SU-DHL-6 (cell line): ENCODE measurements around the gene FGF9.

Source experiments
- H2AFZ ChIP-seq: fragments of 200-600 bp; sonication (generic); 2 replicates; pipeline ENCODE4 v1.6.1; 2014; ENCODE audit warnings: low read depth, mild to moderate bottlenecking, moderate library complexity, mixed read lengths, antibody characterized with exemption, low read length; ENCODE audit not compliant: severe bottlenecking
- H3F3A ChIP-seq: fragments of 200-600 bp; shearing (Covaris generic); 2 replicates; pipeline ENCODE4 v1.6.0; 2016; ENCODE audit warnings: antibody characterized with exemption, mild to moderate bottlenecking; ENCODE audit not compliant: insufficient read depth
- H3K27ac ChIP-seq: fragments of 200-600 bp; sonication (generic); 2 replicates; pipeline ENCODE4 v1.5.1; 2016; ENCODE audit warnings: low read depth, mild to moderate bottlenecking, low read length, moderate library complexity, mixed read lengths
- H3K27me3 ChIP-seq: fragments of 200-600 bp; sonication (generic), shearing (Covaris generic); 2 replicates; pipeline ENCODE4 v1.6.0; 2014; ENCODE audit warnings: mild to moderate bottlenecking, low read length
- H3K36me3 ChIP-seq: fragments of 200-600 bp; sonication (generic); 2 replicates; pipeline ENCODE4 v1.6.1; 2014; ENCODE audit warnings: mild to moderate bottlenecking, low read length, mixed read lengths
- H3K4me2 ChIP-seq: fragments of 300-600, 200-600 bp; shearing (Covaris generic), sonication (generic); 2 replicates; pipeline ENCODE4 v1.6.0; 2014; ENCODE audit warnings: low read length, low read depth, mild to moderate bottlenecking; ENCODE audit not compliant: poor library complexity, severe bottlenecking
- H3K4me3 ChIP-seq: fragments of 200-600 bp; sonication (generic); 2 replicates; pipeline ENCODE4 v1.5.1; 2014; ENCODE audit warnings: antibody characterized with exemption, low read length, mild to moderate bottlenecking, mixed read lengths; ENCODE audit not compliant: insufficient read depth, poor library complexity, severe bottlenecking
- H3K79me2 ChIP-seq: fragments of 200-600 bp; sonication (generic); 2 replicates; pipeline ENCODE4 v1.6.1; 2014; ENCODE audit warnings: mild to moderate bottlenecking, low read length, moderate library complexity; ENCODE audit not compliant: insufficient read depth
- H3K9ac ChIP-seq: fragments of 200-600 bp; sonication (generic); 2 replicates; pipeline ENCODE4 v1.7.0; 2014; ENCODE audit warnings: mild to moderate bottlenecking, low read length
- H3K9me2 ChIP-seq: fragments of 200-600 bp; sonication (generic); replicated peaks from 2 replicates; pipeline ENCODE4 v1.6.1; 2014; ENCODE audit warnings: low read length; ENCODE audit not compliant: insufficient read depth
- H3K9me3 ChIP-seq: fragments of 200-600 bp; sonication (generic); 2 replicates; pipeline ENCODE4 v1.6.1; 2014; ENCODE audit warnings: low read length, mixed read lengths; ENCODE audit not compliant: insufficient read depth
- H4K20me1 ChIP-seq: fragments of 200-600 bp; sonication (generic); 2 replicates; pipeline ENCODE4 v1.6.1; 2014; ENCODE audit warnings: low read depth, mild to moderate bottlenecking, antibody characterized with exemption, low read length, moderate library complexity, mixed read lengths
- EZH2phosphoT487 ChIP-seq: fragments of 200-600 bp; sonication (generic), shearing (Covaris generic); conservative IDR thresholded peaks from 2 replicates; pipeline ENCODE4 v1.6.1; 2018; ENCODE audit warnings: mild to moderate bottlenecking, antibody characterized with exemption, low read length, moderate library complexity, mixed read lengths
- TF ChIP-seq, protein P1 (sequence below): fragments of 200-600 bp; sonication (generic); IDR thresholded peaks from one replicate; pipeline ENCODE4 v1.5.1; 2017; ENCODE audit warnings: antibody characterized with exemption, mild to moderate bottlenecking, low read length, moderate library complexity; ENCODE audit not compliant: insufficient read depth, poor library complexity, severe bottlenecking

FGF9 gene

DNA sequence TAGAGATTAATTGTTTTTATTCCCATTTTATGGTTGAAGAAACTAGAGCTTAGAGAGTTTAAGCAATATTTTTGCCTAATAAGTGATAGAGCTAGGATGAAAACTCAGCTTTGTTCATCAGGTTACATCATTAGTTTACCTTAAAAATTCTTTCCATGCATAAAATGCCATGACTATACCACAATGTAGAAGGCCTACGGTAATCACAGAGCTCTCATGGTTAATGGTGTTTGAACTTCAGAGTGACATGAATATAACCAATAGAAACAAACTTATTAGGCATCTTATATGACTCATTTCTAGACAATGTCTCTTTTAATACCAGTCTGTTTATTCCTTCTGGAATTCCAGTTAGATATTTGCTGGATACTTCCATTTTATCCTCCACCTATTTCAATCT lies 78.5 kb downstream of the FGF9 start:
- no peaks in the 10 kb centered on the region for H3K79me2 ChIP-seq
- TF ChIP-seq, protein P1, sequence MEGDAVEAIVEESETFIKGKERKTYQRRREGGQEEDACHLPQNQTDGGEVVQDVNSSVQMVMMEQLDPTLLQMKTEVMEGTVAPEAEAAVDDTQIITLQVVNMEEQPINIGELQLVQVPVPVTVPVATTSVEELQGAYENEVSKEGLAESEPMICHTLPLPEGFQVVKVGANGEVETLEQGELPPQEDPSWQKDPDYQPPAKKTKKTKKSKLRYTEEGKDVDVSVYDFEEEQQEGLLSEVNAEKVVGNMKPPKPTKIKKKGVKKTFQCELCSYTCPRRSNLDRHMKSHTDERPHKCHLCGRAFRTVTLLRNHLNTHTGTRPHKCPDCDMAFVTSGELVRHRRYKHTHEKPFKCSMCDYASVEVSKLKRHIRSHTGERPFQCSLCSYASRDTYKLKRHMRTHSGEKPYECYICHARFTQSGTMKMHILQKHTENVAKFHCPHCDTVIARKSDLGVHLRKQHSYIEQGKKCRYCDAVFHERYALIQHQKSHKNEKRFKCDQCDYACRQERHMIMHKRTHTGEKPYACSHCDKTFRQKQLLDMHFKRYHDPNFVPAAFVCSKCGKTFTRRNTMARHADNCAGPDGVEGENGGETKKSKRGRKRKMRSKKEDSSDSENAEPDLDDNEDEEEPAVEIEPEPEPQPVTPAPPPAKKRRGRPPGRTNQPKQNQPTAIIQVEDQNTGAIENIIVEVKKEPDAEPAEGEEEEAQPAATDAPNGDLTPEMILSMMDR, result no peak
- no peak for TF ChIP-seq EZH2phosphoT487
- no peak overlapping the region for H2AFZ ChIP-seq
- no peaks in the 10 kb centered on the region for H3K36me3 ChIP-seq
- H3K27ac ChIP-seq, result no peak overlapping the region
- H3K4me3 ChIP-seq, result no peak overlapping the region
- H3K4me2 ChIP-seq, result no peak overlapping the region
- no peaks in the 10 kb centered on the region for H3K27me3 ChIP-seq
- H3K9me2 ChIP-seq, result no peaks in the 10 kb centered on the region
- no peaks in the 10 kb centered on the region for H3F3A ChIP-seq
- no peak overlapping the region for H3K9ac ChIP-seq
- H4K20me1 ChIP-seq, result no peaks in the 10 kb centered on the region
- no peaks in the 10 kb centered on the region for H3K9me3 ChIP-seq

DNA sequence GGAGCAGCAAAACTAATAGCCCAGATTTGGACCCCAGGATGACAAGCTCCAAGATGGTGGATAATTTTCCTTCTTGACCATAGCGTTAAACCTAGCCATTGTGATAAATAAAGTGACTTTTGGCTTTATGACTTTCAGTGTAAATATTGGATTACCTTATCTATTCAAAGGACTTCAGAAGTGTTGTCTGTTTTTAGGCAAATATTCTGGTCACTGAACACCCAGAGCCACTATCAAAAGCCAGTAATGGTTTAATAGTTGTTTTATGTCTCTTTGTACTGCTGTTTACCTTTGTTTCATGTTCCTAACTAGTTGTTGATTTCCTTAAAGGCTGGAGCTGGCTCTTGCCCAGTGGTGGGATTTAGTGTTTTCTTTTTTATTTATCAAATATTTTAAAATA lies 81.6 kb downstream of the FGF9 start:
- Histone ChIP-seq H3K27ac (no peak overlapping the region), H4K20me1 (no peaks in the 10 kb centered on the region), H3K36me3 (no peaks in the 10 kb centered on the region), H3K4me3 (no peak overlapping the region), H3K9me2 (no peaks in the 10 kb centered on the region), H3K4me2 (no peak overlapping the region), H3K79me2 (no peaks in the 10 kb centered on the region), H3K9me3 (no peaks in the 10 kb centered on the region), H3F3A (no peaks in the 10 kb centered on the region), H3K27me3 (no peaks in the 10 kb centered on the region), H2AFZ (no peak overlapping the region), H3K9ac (no peak overlapping the region)
- TF ChIP-seq EZH2phosphoT487, result no peak
- TF ChIP-seq, protein P1, result no peak

DNA sequence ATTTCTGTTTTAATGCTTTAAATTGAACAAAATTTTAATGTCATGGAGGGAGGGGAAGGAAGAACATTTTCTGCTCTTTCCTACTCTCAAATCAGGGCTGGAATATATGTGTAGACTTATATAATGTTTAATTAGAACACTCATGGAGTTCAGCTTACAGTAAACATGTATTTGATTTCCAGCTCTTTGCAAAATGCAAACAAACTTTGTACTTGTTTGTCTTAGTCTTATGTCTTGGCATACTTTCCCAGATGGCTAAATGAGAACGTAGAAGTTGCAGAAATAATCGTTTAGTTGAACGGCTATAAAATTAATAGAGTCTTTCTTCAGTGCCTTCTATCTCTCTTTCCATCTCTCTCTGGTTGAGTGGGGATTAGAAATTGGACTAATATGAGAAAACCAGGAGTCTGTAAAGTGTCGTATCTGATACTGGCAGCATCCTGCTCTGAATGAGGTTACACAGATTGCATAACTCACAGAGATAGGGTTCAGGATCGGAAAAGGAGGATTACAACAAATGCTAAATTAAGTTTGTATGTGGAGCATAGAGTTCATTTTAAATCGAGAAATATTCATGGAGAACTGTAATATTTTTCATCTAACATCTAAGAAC lies 82.3 kb downstream of the FGF9 start:
- H3K36me3 ChIP-seq, result no peaks in the 10 kb centered on the region

More for the DNA sequence above, 82.3 kb downstream of the FGF9 start:
- H3F3A ChIP-seq, result no peaks in the 10 kb centered on the region
- H2AFZ ChIP-seq, result no peak overlapping the region
- no peaks in the 10 kb centered on the region for H3K9me3 ChIP-seq
- TF ChIP-seq, protein P1, result no peak
- no peak for TF ChIP-seq EZH2phosphoT487
- H3K27me3 ChIP-seq, result no peaks in the 10 kb centered on the region
- H3K9ac ChIP-seq, result no peak overlapping the region
- no peak overlapping the region for H3K4me3 ChIP-seq
- H3K4me2 ChIP-seq, result no peak overlapping the region
- H4K20me1 ChIP-seq, result no peaks in the 10 kb centered on the region
- H3K9me2 ChIP-seq, result no peaks in the 10 kb centered on the region
- no peak overlapping the region for H3K27ac ChIP-seq
- no peaks in the 10 kb centered on the region for H3K79me2 ChIP-seq
